ENCODE measurements around the gene ZNG1B.
"Not testable (repeated sequence)": the region's sequence is repeated elsewhere in the genome, so short reads cannot be mapped to it uniquely, and the experiment has no call there.

GRCh38 chr2:113527350-113528045, 90.0 kb downstream of the ZNG1B start:
- not testable (repeated sequence) for TF ChIP-seq POLR2A, CTCF, POLR2AphosphoS5 (IDR thresholded peaks at IDR 0.05)

Data from breast epithelium (tissue), 3 donors.